GM21619 (cell line): ENCODE data around the gene MGAT4A.
"Not testable (repeated sequence)": the region's sequence is repeated elsewhere in the genome, so short reads cannot be mapped to it uniquely, and the experiment has no call there.

ENCODE experiments used
- ATAC-seq: cut with Tn5 transposase; IDR thresholded peaks from one replicate; pipeline ENCODE4 v1.9.1; 2021; ENCODE audit not compliant: unreplicated experiment

MGAT4A gene

GRCh38 chr2:98608116-98608961 is 122.6 kb downstream of the MGAT4A start, which contains the start of the genes COA5 and UNC50:
TSS of gene COA5 (minus strand) at chr2:98608512. CDS start at chr2:98608405, 107 bp downstream.
TSS of gene UNC50 (plus strand) at chr2:98608589. CDS start at chr2:98609760, 1,171 bp downstream.
- peak; percentile 88 for ATAC-seq

- ATAC-seq, result no peak
These were observed 123.2 kb downstream of the MGAT4A start for GRCh38 chr2:98607741-98608115.

- ATAC-seq, result no peak
These were observed 123.8 kb downstream of the MGAT4A start for GRCh38 chr2:98607104-98607503.

GRCh38 chr2:98606431-98606830 is 124.5 kb downstream of the MGAT4A start:
- no peak for ATAC-seq

- no peak for ATAC-seq
These were observed 125.9 kb downstream of the MGAT4A start for GRCh38 chr2:98605076-98605475.

- no peak for ATAC-seq
These were observed 126.4 kb downstream of the MGAT4A start for GRCh38 chr2:98604547-98604946.

GRCh38 chr2:98601532-98602132 is 129.3 kb downstream of the MGAT4A start:
- peak; percentile 70 for ATAC-seq

- no peak for ATAC-seq
These were observed 132.0 kb downstream of the MGAT4A start for GRCh38 chr2:98598781-98599428.

- not testable (repeated sequence) for ATAC-seq
These were observed 136.3 kb downstream of the MGAT4A start for GRCh38 chr2:98594665-98595064.

- ATAC-seq, result no peak
These were observed 138.4 kb downstream of the MGAT4A start for GRCh38 chr2:98592565-98592964.

- ATAC-seq, result no peak
These were observed 141.4 kb downstream of the MGAT4A start for GRCh38 chr2:98589489-98589888.

- ATAC-seq, result no peak
These were observed 142.0 kb downstream of the MGAT4A start for GRCh38 chr2:98588880-98589431.

- no peak for ATAC-seq
These were observed 144.3 kb downstream of the MGAT4A start for GRCh38 chr2:98586551-98587140.

- no peak for ATAC-seq
These were observed 145.5 kb downstream of the MGAT4A start for GRCh38 chr2:98585386-98585785.

- ATAC-seq, result no peak
These were observed 146.9 kb downstream of the MGAT4A start for GRCh38 chr2:98583816-98584618.

GRCh38 chr2:98583276-98583675 is 147.7 kb downstream of the MGAT4A start:
- ATAC-seq, result no peak

GRCh38 chr2:98582523-98582922 is 148.4 kb downstream of the MGAT4A start:
- ATAC-seq, result no peak

- ATAC-seq, result no peak
These were observed 150.2 kb downstream of the MGAT4A start for GRCh38 chr2:98580656-98581284.

- ATAC-seq, result no peak
These were observed 151.0 kb downstream of the MGAT4A start for GRCh38 chr2:98579926-98580325.

- no peak for ATAC-seq
These were observed 152.7 kb downstream of the MGAT4A start for GRCh38 chr2:98578231-98578630.
